K562 (cell line): Measurements from ENCODE around the gene ZNF219. TPM values are rescaled to one million over a fixed set of nuclear protein-coding genes. Genes with fewer than 3 reads are reported as not detected.

Experiments used
- CTCF ChIP-seq, 3 experiments: IDR thresholded peaks in 2 of 3; conservative IDR thresholded peaks in 1 of 3; 2 replicates each; pipeline ENCODE4 v1.5.1; 2011 to 2012; ENCODE audit warnings: low read length in 3 of 3, mild to moderate bottlenecking in 3 of 3, control low read depth in 2 of 3, improper control_type of control experiment in 1 of 3, inconsistent platforms in 1 of 3, low read depth in 1 of 3, mixed read lengths in 1 of 3, moderate library complexity in 1 of 3; ENCODE audit not compliant: insufficient read depth in 2 of 3
- ELF4 ChIP-seq: fragments of 450-650 bp; formaldehyde crosslinking; IDR thresholded peaks from 2 replicates; pipeline ENCODE4 v1.4.0; 2022; ENCODE audit warnings: missing genetic modification characterization
- ETS2 ChIP-seq: IDR thresholded peaks from 2 replicates; pipeline ENCODE4 v1.6.1; 2016; ENCODE audit warnings: borderline replicate concordance, missing genetic modification characterization, mild to moderate bottlenecking, moderate library complexity, missing compliant biosample characterization; ENCODE audit not compliant: poor library complexity, severe bottlenecking
- FOXP1 ChIP-seq: sonication (generic); formaldehyde crosslinking; IDR thresholded peaks from 2 replicates; pipeline ENCODE4 v1.8.0; 2022; ENCODE audit warnings: mild to moderate bottlenecking, missing genetic modification reagents
- ID3 ChIP-seq, 2 experiments: fragments of 250-450 bp in 1 of 2; fragments of 450-650 bp in 1 of 2; sonication (Bioruptor Pico) in 1 of 2; IDR thresholded peaks; 2 replicates each; pipeline versions ENCODE4 v1.6.1 to v1.8.0; 2016 to 2021; ENCODE audit warnings: mild to moderate bottlenecking in 2 of 2, moderate library complexity in 2 of 2, missing compliant biosample characterization in 1 of 2, missing genetic modification characterization in 1 of 2
- ILK ChIP-seq: fragments of 450-650 bp; IDR thresholded peaks from 2 replicates; pipeline ENCODE4 v1.6.1; 2016; ENCODE audit warnings: missing genetic modification characterization, low read depth, mild to moderate bottlenecking, missing compliant biosample characterization, moderate library complexity, borderline replicate concordance
- NFE2L1 ChIP-seq: fragments of 450-650 bp; IDR thresholded peaks from 2 replicates; pipeline ENCODE4 v1.6.1; 2016; ENCODE audit warnings: missing genetic modification characterization, low read depth, mild to moderate bottlenecking, missing compliant biosample characterization, moderate library complexity, borderline replicate concordance
- PRMT5 ChIP-seq: sonication (generic); formaldehyde crosslinking; IDR thresholded peaks from 2 replicates; pipeline ENCODE4 v1.5.0; 2020; ENCODE audit warnings: missing genetic modification reagents
- SMC3 ChIP-seq: conservative IDR thresholded peaks from 2 replicates; pipeline ENCODE4 v1.6.1; 2011; ENCODE audit warnings: low read depth, low read length, improper control_type of control experiment; ENCODE audit not compliant: insufficient read depth
- TCF7L2 ChIP-seq: fragments of 150-350 bp; IDR thresholded peaks from 2 replicates; pipeline ENCODE4 v1.6.1; 2016; ENCODE audit warnings: low read depth, mild to moderate bottlenecking, low read length, moderate library complexity
- ZNF79 ChIP-seq: fragments of 250-450 bp; sonication (Bioruptor Pico); IDR thresholded peaks from 2 replicates; pipeline ENCODE4 v1.4.0; 2020; ENCODE audit warnings: low read depth, mild to moderate bottlenecking, moderate library complexity
- ZNF830 ChIP-seq: fragments of 250-450 bp; sonication (Bioruptor Pico); IDR thresholded peaks from 2 replicates; pipeline ENCODE4 v1.5.0; 2021; ENCODE audit warnings: mild to moderate bottlenecking
- polyA plus RNA-seq, 8 experiments: library from polyadenylated mRNA; depleted of rRNA in 4 of 8; stranded (reverse) in 5 of 8; unstranded in 3 of 8; fragments of >200 nt; fragmentation: Nextera tagmentation in 2 of 8; fragmentation: Illumina TruSeq in 1 of 8; extraction: Ambion mirVana in 2 of 8; extraction: Trizol in 1 of 8; gene quantifications; 2 replicates each; pipeline versions ENCODE4 v1.2.1 to v1.2.3, GENCODE V29; 2011 to 2014; ENCODE audit warnings: inconsistent platforms in 1 of 8, missing spikeins in 1 of 8
- total RNA-seq, 7 experiments: library from RNA; depleted of rRNA in 6 of 7; stranded (reverse); fragments of >200 nt in 6 of 7; fragmentation: Illumina TruSeq in 2 of 7; extraction: Trizol in 2 of 7; gene quantifications; 2 replicates each; pipeline versions ENCODE4 v1.2.1 to v1.2.3, GENCODE V29; 2011 to 2021; ENCODE audit warnings: low replicate concordance in 1 of 7
- TF ChIP-seq, protein P1 (sequence below), 2 experiments: fragments of 450-650 bp in 1 of 2; sonication (generic) in 1 of 2; formaldehyde crosslinking in 1 of 2; IDR thresholded peaks; 2 replicates each; pipeline versions ENCODE4 v1.7.1 to v1.9.0; 2016 to 2022; ENCODE audit warnings: inconsistent platforms in 1 of 2, mild to moderate bottlenecking in 1 of 2, missing genetic modification reagents in 1 of 2
- TF ChIP-seq, protein P2 (sequence below): sonication (generic); formaldehyde crosslinking; IDR thresholded peaks from 2 replicates; pipeline ENCODE4 v1.8.0; 2023; ENCODE audit warnings: mild to moderate bottlenecking, missing genetic modification reagents

ZNF219 gene
- total and polyA plus RNA-seq, 9 of the 15 experiments (the other 6 are each of a cell fraction or from before 2014, with no cell fraction given): 0.29 to 10.6 (median 2.8) TPM

DNA sequence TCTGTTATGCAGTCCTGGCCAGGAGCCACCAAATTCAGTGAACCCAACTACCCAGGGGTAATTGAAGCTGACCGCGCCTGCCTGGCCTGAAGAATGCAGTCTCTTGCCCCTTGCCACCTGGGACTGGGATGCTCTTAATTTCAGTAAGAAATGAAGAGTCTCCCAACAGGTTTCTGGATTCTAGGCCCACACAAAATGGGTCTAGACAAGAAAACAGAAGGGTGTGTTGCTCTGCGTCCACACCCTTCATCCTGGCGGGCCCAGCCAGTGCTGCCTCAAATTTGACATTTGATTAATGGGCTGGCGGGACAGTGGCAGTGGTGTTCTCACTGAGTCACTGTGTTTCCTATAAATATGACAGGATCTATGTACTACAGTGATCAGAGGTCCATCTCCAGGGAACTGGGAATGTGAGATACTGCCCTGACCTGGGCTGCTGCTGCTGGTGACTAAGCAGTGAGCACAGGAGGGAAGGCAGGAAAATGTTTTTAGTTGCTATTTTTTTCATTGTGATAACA is 8.9 kb upstream of the ZNF219 start (continued):
- TF ChIP-seq, protein P1, sequence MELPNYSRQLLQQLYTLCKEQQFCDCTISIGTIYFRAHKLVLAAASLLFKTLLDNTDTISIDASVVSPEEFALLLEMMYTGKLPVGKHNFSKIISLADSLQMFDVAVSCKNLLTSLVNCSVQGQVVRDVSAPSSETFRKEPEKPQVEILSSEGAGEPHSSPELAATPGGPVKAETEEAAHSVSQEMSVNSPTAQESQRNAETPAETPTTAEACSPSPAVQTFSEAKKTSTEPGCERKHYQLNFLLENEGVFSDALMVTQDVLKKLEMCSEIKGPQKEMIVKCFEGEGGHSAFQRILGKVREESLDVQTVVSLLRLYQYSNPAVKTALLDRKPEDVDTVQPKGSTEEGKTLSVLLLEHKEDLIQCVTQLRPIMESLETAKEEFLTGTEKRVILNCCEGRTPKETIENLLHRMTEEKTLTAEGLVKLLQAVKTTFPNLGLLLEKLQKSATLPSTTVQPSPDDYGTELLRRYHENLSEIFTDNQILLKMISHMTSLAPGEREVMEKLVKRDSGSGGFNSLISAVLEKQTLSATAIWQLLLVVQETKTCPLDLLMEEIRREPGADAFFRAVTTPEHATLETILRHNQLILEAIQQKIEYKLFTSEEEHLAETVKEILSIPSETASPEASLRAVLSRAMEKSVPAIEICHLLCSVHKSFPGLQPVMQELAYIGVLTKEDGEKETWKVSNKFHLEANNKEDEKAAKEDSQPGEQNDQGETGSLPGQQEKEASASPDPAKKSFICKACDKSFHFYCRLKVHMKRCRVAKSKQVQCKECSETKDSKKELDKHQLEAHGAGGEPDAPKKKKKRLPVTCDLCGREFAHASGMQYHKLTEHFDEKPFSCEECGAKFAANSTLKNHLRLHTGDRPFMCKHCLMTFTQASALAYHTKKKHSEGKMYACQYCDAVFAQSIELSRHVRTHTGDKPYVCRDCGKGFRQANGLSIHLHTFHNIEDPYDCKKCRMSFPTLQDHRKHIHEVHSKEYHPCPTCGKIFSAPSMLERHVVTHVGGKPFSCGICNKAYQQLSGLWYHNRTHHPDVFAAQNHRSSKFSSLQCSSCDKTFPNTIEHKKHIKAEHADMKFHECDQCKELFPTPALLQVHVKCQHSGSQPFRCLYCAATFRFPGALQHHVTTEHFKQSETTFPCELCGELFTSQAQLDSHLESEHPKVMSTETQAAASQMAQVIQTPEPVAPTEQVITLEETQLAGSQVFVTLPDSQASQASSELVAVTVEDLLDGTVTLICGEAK (IDR thresholded peaks at IDR 0.05): no peak
- TF ChIP-seq, protein P1 (CRISPR knock-in tag; IDR thresholded peaks at IDR 0.05): no peak
- TF ChIP-seq ZNF79 (CRISPR knock-in tag) (no peak), ZNF830 (CRISPR knock-in tag) (no peak), ID3 (CRISPR knock-in tag; IDR thresholded peaks at IDR 0.05) (no peak), ID3 (tag; IDR thresholded peaks at IDR 0.05) (no peak), PRMT5 (CRISPR knock-in tag) (no peak), FOXP1 (CRISPR knock-in tag) (no peak), ILK (tag) (no peak), SMC3 (no peak), CTCF (IDR thresholded peaks at IDR 0.05 in 2 of 3, conservative IDR thresholded peaks at IDR 0.05 in 1 of 3; ENCODE audit: insufficient read depth in 2 of 3, low read depth in 1 of 3, low read length in 3 of 3) (no peak), ELF4 (CRISPR knock-in tag) (no peak), NFE2L1 (tag) (no peak), ETS2 (tag) (no peak), TCF7L2 (no peak)
- TF ChIP-seq, protein P2, sequence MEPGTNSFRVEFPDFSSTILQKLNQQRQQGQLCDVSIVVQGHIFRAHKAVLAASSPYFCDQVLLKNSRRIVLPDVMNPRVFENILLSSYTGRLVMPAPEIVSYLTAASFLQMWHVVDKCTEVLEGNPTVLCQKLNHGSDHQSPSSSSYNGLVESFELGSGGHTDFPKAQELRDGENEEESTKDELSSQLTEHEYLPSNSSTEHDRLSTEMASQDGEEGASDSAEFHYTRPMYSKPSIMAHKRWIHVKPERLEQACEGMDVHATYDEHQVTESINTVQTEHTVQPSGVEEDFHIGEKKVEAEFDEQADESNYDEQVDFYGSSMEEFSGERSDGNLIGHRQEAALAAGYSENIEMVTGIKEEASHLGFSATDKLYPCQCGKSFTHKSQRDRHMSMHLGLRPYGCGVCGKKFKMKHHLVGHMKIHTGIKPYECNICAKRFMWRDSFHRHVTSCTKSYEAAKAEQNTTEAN (CRISPR knock-in tag): no peak
